GM19043 (cell line): Measurements from ENCODE around the gene GIGYF2.

Experiments used
- ATAC-seq: cut with Tn5 transposase; IDR thresholded peaks from one replicate; pipeline ENCODE4 v1.9.1; 2021; ENCODE audit warnings: low read depth; ENCODE audit not compliant: unreplicated experiment

GIGYF2 gene

DNA sequence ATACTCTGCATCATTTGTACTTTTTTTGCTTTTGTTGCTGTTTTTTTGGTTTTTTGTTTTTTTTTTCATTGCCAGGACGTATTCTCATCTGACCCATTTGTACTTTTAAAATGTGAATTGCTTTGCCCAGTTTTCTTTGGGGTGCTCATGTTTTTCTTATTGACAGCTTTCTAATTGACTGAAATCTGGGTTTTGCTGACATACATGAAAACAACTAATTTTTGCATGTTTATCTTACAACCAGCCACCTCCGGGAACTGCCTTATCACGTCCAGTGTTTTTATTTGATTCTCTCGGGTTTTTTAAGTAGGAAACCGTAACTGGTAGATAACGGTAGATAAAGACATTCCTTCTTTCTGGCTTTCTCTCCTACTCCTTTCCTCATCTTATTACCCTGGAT, 211.6 kb downstream of the GIGYF2 start:
- no peak for ATAC-seq
